GM21619 (cell line): ENCODE data around the gene SYT8.
"Not testable (repeated sequence)": the region's sequence is repeated elsewhere in the genome, so short reads cannot be mapped to it uniquely, and the experiment has no call there.

Source experiments
- ATAC-seq: cut with Tn5 transposase; IDR thresholded peaks from one replicate; pipeline ENCODE4 v1.9.1; 2021; ENCODE audit not compliant: unreplicated experiment

SYT8 gene

DNA sequence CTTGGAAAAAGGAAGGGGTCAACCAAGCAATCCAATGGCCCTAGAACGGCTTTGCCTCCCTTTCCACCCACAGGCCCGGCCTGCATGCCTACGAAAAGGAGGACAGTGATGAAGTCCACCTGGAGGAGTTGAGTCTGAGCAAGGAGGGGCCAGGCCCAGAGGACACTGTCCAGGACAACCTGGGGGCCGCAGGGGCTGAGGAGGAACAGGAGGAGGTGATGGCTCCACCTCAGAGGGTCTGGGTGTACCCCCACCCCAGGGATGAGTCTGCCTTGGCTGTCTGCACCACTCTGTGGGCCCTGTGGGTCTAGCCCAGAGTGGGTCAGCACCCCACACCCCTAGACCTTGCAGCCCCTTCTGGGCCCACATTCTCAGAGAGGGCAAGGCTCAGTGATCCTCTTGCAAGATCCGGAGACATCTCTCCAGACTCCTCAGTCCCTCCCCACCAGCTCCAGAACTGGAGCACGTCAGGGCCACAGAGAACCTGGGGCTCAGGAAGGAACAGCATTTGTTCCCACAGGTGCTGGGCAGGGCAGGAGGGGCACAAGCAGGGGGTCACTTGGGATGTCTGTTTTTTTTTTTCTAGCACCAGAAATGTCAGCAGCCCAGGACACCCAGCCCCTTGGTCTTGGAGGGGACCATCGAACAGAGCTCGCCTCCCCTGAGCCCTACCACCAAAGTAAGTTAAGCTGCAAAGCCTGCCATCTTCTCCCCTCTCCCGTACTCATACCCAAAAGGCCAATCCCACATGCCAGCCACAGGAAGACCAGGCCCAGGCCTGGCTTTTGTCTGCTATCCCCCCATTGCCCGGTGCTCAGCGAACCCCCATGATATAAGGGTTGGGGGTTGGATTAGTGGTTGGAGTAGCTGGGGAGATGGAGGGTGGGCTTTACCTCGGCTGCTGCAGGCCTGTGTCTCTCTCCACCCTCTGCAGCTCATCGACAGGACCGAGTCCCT, 48.8 kb downstream of the SYT8 start:
- ATAC-seq: no peak

DNA sequence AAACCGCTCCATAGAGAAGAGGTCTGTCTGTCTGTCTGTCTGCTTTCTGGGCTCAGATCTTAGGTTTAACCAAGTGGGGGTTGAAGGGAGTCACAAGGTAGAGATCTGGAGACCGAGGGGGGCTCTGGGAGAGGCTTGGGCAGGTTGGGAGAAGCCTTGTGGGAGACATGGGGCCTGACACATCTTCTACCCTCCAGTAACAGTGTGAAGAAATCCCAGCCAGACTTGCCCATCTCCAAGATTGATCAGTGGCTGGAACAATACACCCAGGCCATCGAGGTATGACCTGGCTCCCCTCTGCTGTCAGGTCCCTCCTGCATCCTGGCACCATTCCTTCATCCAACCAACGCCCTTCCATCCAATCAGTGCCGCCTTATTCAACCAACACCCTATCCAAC, 49.5 kb downstream of the SYT8 start:
- no peak for ATAC-seq

DNA sequence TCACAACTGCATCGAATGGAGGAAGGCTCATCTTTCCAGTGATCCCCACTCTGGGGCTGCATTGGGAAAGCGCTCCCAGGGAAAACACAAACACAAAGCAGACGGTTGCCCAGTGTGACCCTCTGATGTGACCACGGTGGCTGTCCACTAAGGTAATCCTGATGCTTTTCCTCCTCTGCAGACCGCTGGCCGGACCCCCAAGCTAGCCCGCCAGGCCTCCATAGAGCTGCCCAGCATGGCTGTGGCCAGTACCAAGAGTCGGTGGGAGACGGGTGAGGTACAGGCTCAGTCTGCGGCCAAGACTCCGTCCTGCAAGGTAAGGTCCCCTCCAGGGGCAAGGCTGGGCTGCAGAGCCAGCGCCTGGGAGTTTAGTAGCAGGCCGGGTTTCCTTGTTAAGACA, 51.8 kb downstream of the SYT8 start:
- ATAC-seq: not testable (repeated sequence)
